ENCODE data around the gene NPEPL1. TPM values are rescaled to one million over a fixed set of nuclear protein-coding genes. Genes with fewer than 3 reads are reported as not detected.

NPEPL1 gene
- total RNA-seq, 1 donor from 2014 or later: 25.5 TPM

DNA sequence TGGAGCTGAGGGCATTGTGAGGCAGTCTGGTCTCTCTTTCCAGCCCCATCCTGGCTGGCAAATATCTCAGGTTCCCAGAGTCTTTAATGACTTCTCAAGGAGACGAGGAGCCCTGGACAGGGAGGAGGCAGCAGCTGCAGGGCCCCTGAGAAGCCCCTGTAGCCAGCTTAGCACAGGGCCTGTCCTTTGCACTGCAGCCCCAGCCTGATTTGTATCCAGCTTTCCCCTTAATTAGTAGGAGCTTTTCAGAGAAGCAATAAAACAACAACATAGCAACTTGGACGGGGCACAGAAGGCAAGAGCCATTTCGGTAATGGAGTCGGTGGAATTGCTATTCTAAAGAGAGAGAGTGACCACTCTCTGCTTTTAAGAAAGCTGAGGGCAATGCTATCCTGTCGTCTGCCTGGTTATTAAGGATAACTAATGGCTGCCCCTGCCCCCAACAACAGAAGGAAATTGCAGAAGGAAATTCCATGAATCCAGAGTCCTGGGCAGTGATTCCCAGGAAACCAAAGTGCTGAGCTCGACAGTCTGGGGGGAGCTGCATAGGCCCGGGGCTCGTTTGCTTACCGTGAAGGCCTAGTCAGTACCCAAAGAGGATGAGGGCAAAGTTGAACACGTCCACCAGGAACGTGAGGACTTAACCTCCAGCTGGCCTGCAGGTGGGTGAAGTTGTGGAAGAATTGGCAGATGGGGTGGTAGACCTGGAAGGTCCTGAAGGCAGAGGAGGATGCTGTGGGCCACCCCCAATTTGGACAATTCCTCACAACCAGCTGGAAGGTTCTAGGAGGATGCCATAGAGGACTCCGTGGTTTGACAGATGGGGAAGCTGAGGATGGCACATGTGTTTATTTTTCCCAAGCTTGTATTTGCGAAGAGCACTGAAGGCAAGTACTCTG is 50.3 kb downstream of the NPEPL1 start:
- Histone ChIP-seq H3K27me3 (no peaks in the 10 kb centered on the region), H3K4me1 (no peaks in the 10 kb centered on the region), H3K4me3 (no peak overlapping the region), H3K27ac (no peak overlapping the region), H3K9me3 (no peaks in the 10 kb centered on the region), H3K36me3 (no peaks in the 10 kb centered on the region)
- no peak for DNase-seq (ENCODE audit: extremely low spot score in 2 of 2)
- TF ChIP-seq POLR2A (IDR thresholded peaks at IDR 0.05): no peak
- intact Hi-C loops (cut with DNase I): no loop called here

DNA sequence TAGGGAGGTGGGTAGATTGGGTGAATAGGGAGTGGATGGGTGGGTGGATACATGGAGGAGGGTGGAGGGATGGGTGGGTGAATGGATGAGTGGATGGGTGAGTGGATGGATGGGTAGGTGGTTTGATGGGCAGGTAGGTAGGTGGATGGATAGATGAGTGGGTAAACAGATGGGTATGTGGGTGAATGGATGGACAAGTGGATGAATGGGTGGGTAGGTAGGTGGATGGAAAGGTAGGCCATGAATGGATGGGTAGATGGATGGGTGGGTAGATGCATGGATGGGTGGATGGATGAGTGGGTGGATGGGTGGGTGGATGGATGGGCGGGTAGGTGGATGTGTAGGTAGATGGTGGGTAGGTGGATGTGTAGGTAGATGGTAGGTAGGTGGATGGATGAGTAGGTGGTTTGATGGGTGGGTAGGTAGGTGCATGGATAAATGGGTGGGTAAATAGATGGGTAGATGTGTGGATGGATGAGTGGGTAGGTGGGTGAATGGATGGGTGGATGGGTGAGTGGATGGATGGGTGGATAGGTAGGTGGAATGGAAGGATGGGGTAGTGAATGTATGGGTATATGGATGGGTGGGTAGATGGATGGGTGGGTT is 51.4 kb downstream of the NPEPL1 start:
- no peaks in the 10 kb centered on the region for H3K4me1 ChIP-seq
- intact Hi-C loops (cut with DNase I): no loop called here
- no peak overlapping the region for H3K27ac ChIP-seq
- DNase-seq (ENCODE audit: extremely low spot score in 2 of 2): no peak
- H3K9me3 ChIP-seq: no peaks in the 10 kb centered on the region
- TF ChIP-seq POLR2A (IDR thresholded peaks at IDR 0.05) (no peak), POLR2AphosphoS5 (IDR thresholded peaks at IDR 0.05; ENCODE audit: insufficient read depth in 1 of 2, low read depth in 1 of 2) (no peak)
- TF ChIP-seq, protein P1, sequence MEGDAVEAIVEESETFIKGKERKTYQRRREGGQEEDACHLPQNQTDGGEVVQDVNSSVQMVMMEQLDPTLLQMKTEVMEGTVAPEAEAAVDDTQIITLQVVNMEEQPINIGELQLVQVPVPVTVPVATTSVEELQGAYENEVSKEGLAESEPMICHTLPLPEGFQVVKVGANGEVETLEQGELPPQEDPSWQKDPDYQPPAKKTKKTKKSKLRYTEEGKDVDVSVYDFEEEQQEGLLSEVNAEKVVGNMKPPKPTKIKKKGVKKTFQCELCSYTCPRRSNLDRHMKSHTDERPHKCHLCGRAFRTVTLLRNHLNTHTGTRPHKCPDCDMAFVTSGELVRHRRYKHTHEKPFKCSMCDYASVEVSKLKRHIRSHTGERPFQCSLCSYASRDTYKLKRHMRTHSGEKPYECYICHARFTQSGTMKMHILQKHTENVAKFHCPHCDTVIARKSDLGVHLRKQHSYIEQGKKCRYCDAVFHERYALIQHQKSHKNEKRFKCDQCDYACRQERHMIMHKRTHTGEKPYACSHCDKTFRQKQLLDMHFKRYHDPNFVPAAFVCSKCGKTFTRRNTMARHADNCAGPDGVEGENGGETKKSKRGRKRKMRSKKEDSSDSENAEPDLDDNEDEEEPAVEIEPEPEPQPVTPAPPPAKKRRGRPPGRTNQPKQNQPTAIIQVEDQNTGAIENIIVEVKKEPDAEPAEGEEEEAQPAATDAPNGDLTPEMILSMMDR (IDR thresholded peaks at IDR 0.05): no peak
- H3K36me3 ChIP-seq: no peaks in the 10 kb centered on the region
- no peak overlapping the region for H3K4me3 ChIP-seq
- H3K27me3 ChIP-seq: no peaks in the 10 kb centered on the region

DNA sequence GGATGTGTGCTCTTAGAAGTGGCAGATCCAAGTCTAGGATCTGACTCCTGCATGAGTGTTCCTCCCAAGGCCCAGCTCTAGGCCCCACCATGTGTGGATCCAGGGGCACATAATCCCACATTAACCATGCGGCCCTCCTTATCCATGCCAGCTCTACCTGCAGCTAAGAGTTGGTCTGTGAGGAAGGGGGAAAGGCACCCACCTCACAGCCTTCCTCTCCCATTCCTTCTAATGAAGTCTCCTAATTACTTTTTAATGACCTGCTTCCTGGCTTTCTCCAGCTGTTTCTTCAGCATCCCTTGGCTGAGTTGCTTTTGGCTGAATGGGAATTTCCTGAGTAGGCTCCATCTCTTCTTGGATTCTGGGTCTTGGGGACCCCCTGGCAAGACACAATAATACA is 52.2 kb downstream of the NPEPL1 start:
- intact Hi-C loops (cut with DNase I): no loop called here
- Histone ChIP-seq H3K36me3 (no peaks in the 10 kb centered on the region), H3K9me3 (no peaks in the 10 kb centered on the region), H3K4me1 (no peaks in the 10 kb centered on the region), H3K27me3 (no peaks in the 10 kb centered on the region), H3K4me3 (no peak overlapping the region), H3K27ac (no peak overlapping the region)
- no peak for DNase-seq (ENCODE audit: extremely low spot score in 2 of 2)
- TF ChIP-seq POLR2AphosphoS5 (IDR thresholded peaks at IDR 0.05; ENCODE audit: insufficient read depth in 1 of 2, low read depth in 1 of 2) (no peak), POLR2A (IDR thresholded peaks at IDR 0.05) (no peak)
- TF ChIP-seq, protein P1 (IDR thresholded peaks at IDR 0.05): no peak

DNA sequence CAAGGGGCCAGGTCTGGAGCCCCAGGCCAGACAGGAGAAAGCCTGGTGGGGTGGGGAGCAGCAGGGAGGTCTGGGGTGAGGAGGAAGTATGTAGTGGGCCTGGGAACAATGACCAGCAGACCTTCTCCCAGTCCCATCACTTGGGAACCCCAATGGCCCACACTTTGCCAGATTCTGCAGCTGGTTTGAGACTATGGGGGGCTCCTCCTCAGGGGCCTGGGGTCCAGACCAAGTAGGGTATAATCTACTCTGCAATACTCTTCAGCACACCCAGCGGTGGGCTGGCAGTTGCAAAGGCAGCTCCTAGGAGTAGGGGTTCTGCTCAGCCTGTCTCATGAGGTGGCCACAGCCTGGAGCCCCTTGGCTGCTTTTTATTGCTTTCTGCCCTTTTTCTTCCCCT is 52.8 kb downstream of the NPEPL1 start:
- H3K9me3 ChIP-seq: no peaks in the 10 kb centered on the region
- H3K4me1 ChIP-seq: no peaks in the 10 kb centered on the region
- H3K4me3 ChIP-seq: no peak overlapping the region
- H3K36me3 ChIP-seq: no peaks in the 10 kb centered on the region
- H3K27me3 ChIP-seq: no peaks in the 10 kb centered on the region
- TF ChIP-seq, protein P1 (IDR thresholded peaks at IDR 0.05): no peak
- TF ChIP-seq POLR2AphosphoS5 (IDR thresholded peaks at IDR 0.05; ENCODE audit: insufficient read depth in 1 of 2, low read depth in 1 of 2) (no peak), POLR2A (IDR thresholded peaks at IDR 0.05) (no peak)
- H3K27ac ChIP-seq: no peak overlapping the region
- DNase-seq (ENCODE audit: extremely low spot score in 2 of 2): no peak
- intact Hi-C loops (cut with DNase I): no loop called here

DNA sequence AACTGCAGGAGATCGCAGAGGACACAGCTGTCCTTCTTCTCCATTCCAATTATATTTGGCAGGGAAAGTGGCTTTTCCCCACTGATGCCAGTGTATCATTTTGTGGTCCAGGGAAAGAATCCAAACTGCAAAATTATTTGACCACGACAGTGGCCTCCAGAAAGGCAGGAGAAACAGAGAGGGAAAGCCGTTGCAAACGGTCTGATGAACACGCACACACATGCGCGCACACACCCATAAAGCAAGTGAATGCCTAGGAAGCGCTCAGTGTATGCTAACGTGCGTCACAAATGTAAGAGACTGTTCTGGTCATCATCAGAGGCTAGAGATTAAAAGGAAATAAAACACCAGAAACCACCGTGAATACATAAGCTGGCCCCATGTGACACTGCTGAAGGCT is 54.0 kb downstream of the NPEPL1 start:
- Histone ChIP-seq H3K4me3 (no peak overlapping the region), H3K27ac (no peak overlapping the region), H3K9me3 (no peaks in the 10 kb centered on the region), H3K27me3 (no peaks in the 10 kb centered on the region), H3K36me3 (no peaks in the 10 kb centered on the region), H3K4me1 (no peaks in the 10 kb centered on the region)
- TF ChIP-seq POLR2A (IDR thresholded peaks at IDR 0.05) (no peak), POLR2AphosphoS5 (IDR thresholded peaks at IDR 0.05; ENCODE audit: insufficient read depth in 1 of 2, low read depth in 1 of 2) (no peak)
- TF ChIP-seq, protein P1 (IDR thresholded peaks at IDR 0.05): no peak
- intact Hi-C loops (cut with DNase I): no loop called here
- DNase-seq (ENCODE audit: extremely low spot score in 2 of 2): no peak
